HCT116 (cell line): Measurements from ENCODE around the gene PAK1IP1. TPM values are rescaled to one million over a fixed set of nuclear protein-coding genes. Genes with fewer than 3 reads are reported as not detected.

ENCODE experiments used
- ATAC-seq: fragments of 200-7000 bp; cut with Tn5 transposase; 2 replicates; pipeline ENCODE4 v1.9.1; 2020; ENCODE audit warnings: mild to moderate bottlenecking, moderate library complexity
- BruUV-seq: library from RNA; stranded (reverse); fragments of 400-500 nt; replicated peaks from 2 replicates; lab custom pipeline; 2021; lab: Mats Ljungman, UMichigan
- CTCF ChIA-PET: fragments of 300-600 bp; sonication (Branson Sonifier 250); formaldehyde crosslinking; loops from one replicate; lab custom pipeline; 2021; ENCODE audit warnings: antibody characterized with exemption; lab: Charles Lee
- POLR2A ChIA-PET: fragments of 300-600, 350-600 bp; sonication (Branson Sonifier 250); formaldehyde crosslinking; loops from one replicate; lab custom pipeline; 2021; ENCODE audit warnings: antibody characterized with exemption; lab: Charles Lee
- RAD21 ChIA-PET, 2 experiments: fragments of 300-600 bp; sonication (Branson Sonifier 250); formaldehyde crosslinking; loops; one replicate each; lab custom pipeline; 2023; ENCODE audit warnings: low total read pairs in 2 of 2; ENCODE audit not compliant: uncharacterized antibody in 2 of 2, unreplicated experiment in 2 of 2, low non-redundant PET in 1 of 2; lab: Charles Lee
- DNase-seq: peaks from one replicate; pipeline ENCODE4 v3.0.0-alpha.2; 2010; ENCODE audit warnings: low read depth, low spot score
- H2AFZ ChIP-seq: fragments of 200-600 bp; shearing (Covaris generic), sonication (generic); 2 replicates; pipeline ENCODE4 v1.6.1; 2017; ENCODE audit warnings: low read depth, mixed run types, mixed read lengths, antibody characterized with exemption, low read length; ENCODE audit not compliant: poor library complexity, severe bottlenecking
- H3K27ac ChIP-seq: 2 replicates; pipeline ENCODE4 v1.5.1; 2012; ENCODE audit warnings: low read depth, low read length
- H3K27me3 ChIP-seq: fragments of 200-600 bp; sonication (generic); 2 replicates; pipeline ENCODE4 v1.6.1; 2016; ENCODE audit warnings: mixed run types, low read length, mixed read lengths; ENCODE audit not compliant: insufficient read depth
- H3K36me3 ChIP-seq, 2 experiments: fragments of 200-500 bp in 1 of 2; fragments of 200-600 bp in 1 of 2; sonication (Bioruptor generic) in 1 of 2; sonication (generic) in 1 of 2; 2 replicates each; pipeline versions ENCODE4 v1.5.1 to v1.6.1; 2014 to 2016; ENCODE audit warnings: low read length in 2 of 2, inconsistent platforms in 1 of 2, mixed read lengths in 1 of 2, mixed run types in 1 of 2; ENCODE audit not compliant: insufficient read depth in 2 of 2, control insufficient read depth in 1 of 2
- H3K4me1 ChIP-seq, 2 experiments: fragments of 200-600 bp in 1 of 2; sonication (generic) in 1 of 2; 2 replicates each; pipeline versions ENCODE4 v1.5.1 to v1.6.1; 2012 to 2017; ENCODE audit warnings: low read length in 2 of 2, inconsistent platforms in 1 of 2, mild to moderate bottlenecking in 1 of 2, mixed read lengths in 1 of 2, mixed run types in 1 of 2, moderate library complexity in 1 of 2; ENCODE audit not compliant: insufficient read depth in 2 of 2, control insufficient read depth in 1 of 2
- H3K4me2 ChIP-seq: fragments of 200-600 bp; sonication (generic); 2 replicates; pipeline ENCODE4 v1.6.1; 2017; ENCODE audit warnings: mixed run types, low read length, mixed read lengths
- H3K4me3 ChIP-seq, 2 experiments: fragments of 200-600 bp in 1 of 2; sonication (generic) in 1 of 2; replicated peaks in 1 of 2; 2 replicates each; pipeline ENCODE4 v1.5.1; 2011 to 2016; ENCODE audit warnings: low read length in 2 of 2, control low read depth in 1 of 2, low read depth in 1 of 2, mild to moderate bottlenecking in 1 of 2, mixed read lengths in 1 of 2, mixed run types in 1 of 2
- H3K79me2 ChIP-seq: fragments of 200-600 bp; sonication (generic); 2 replicates; pipeline ENCODE4 v1.6.1; 2017; ENCODE audit warnings: mild to moderate bottlenecking, mixed run types, low read length, moderate library complexity, mixed read lengths; ENCODE audit not compliant: insufficient read depth
- H3K9ac ChIP-seq: fragments of 200-600 bp; sonication (generic); 2 replicates; pipeline ENCODE4 v1.6.1; 2016; ENCODE audit warnings: low read length, mixed read lengths
- H3K9me2 ChIP-seq: fragments of 200-600 bp; sonication (generic), shearing (Covaris generic); 2 replicates; pipeline ENCODE4 v1.6.1; 2017; ENCODE audit warnings: mixed run types, mild to moderate bottlenecking, moderate library complexity; ENCODE audit not compliant: insufficient read depth
- H3K9me3 ChIP-seq, 2 experiments: fragments of 200-500 bp in 1 of 2; fragments of 200-600 bp in 1 of 2; sonication (Bioruptor generic) in 1 of 2; sonication (generic) in 1 of 2; 2 replicates each; pipeline ENCODE4 v1.6.1; 2014 to 2017; ENCODE audit warnings: low read length in 2 of 2, mixed read lengths in 2 of 2, inconsistent platforms in 1 of 2, low read depth in 1 of 2, mild to moderate bottlenecking in 1 of 2, mixed run types in 1 of 2, moderate library complexity in 1 of 2; ENCODE audit not compliant: control insufficient read depth in 1 of 2, insufficient read depth in 1 of 2
- H4K20me1 ChIP-seq: fragments of 200-600 bp; sonication (generic), shearing (Covaris generic); 2 replicates; pipeline ENCODE4 v1.6.1; 2017; ENCODE audit warnings: mixed run types, mild to moderate bottlenecking, moderate library complexity; ENCODE audit not compliant: insufficient read depth
- CBX3 ChIP-seq: IDR thresholded peaks from 2 replicates; pipeline ENCODE4 v1.6.1; 2012; ENCODE audit warnings: low read depth
- CEBPB ChIP-seq: IDR thresholded peaks from 2 replicates; pipeline ENCODE4 v1.6.1; 2012; ENCODE audit warnings: low read depth
- EGR1 ChIP-seq: IDR thresholded peaks from 2 replicates; pipeline ENCODE4 v1.6.1; 2012; ENCODE audit warnings: low read depth
- ELF1 ChIP-seq: IDR thresholded peaks from 2 replicates; pipeline ENCODE4 v1.6.1; 2012; ENCODE audit warnings: low read depth, borderline replicate concordance
- EZH2 ChIP-seq: fragments of 200-600 bp; sonication (generic); IDR thresholded peaks from 2 replicates; pipeline ENCODE4 v1.6.1; 2017; ENCODE audit warnings: antibody characterized with exemption, mixed run types
- EZH2phosphoT487 ChIP-seq: fragments of 200-600 bp; IDR thresholded peaks from 2 replicates; pipeline ENCODE4 v1.6.1; 2018; ENCODE audit warnings: antibody characterized with exemption, borderline replicate concordance
- FOSL1 ChIP-seq: IDR thresholded peaks from 2 replicates; pipeline ENCODE4 v1.6.1; 2012; ENCODE audit warnings: low read depth
- JUND ChIP-seq: IDR thresholded peaks from 2 replicates; pipeline ENCODE4 v1.6.1; 2012
- POLR2A ChIP-seq: IDR thresholded peaks from 2 replicates; pipeline ENCODE4 v1.7.0; 2011; ENCODE audit warnings: borderline replicate concordance; ENCODE audit not compliant: insufficient read depth, insufficient read length; ENCODE audit errors: extremely low read depth
- POLR2AphosphoS5 ChIP-seq: IDR thresholded peaks from 2 replicates; pipeline ENCODE4 v1.6.1; 2011; ENCODE audit warnings: mild to moderate bottlenecking, low read depth, low read length, moderate library complexity
- REST ChIP-seq: IDR thresholded peaks from 2 replicates; pipeline ENCODE4 v1.6.1; 2012; ENCODE audit warnings: low read depth
- SIN3A ChIP-seq: IDR thresholded peaks from 2 replicates; pipeline ENCODE4 v1.6.1; 2012; ENCODE audit warnings: low read depth
- SP1 ChIP-seq: IDR thresholded peaks from 2 replicates; pipeline ENCODE4 v1.6.1; 2012; ENCODE audit warnings: low read depth
- TCF7L2 ChIP-seq: IDR thresholded peaks from 2 replicates; pipeline ENCODE4 v1.7.0; 2011; ENCODE audit warnings: borderline replicate concordance, inconsistent platforms; ENCODE audit not compliant: insufficient read depth, insufficient read length; ENCODE audit errors: extremely low read depth
- YY1 ChIP-seq: IDR thresholded peaks from 2 replicates; pipeline ENCODE4 v1.6.1; 2011; ENCODE audit warnings: low read length, low read depth, moderate library complexity, mild to moderate bottlenecking; ENCODE audit not compliant: insufficient replicate concordance; ENCODE audit errors: extremely low read depth
- ZNF274 ChIP-seq: fragments of 200-500 bp; sonication (Bioruptor generic); IDR thresholded peaks from 2 replicates; pipeline ENCODE4 v1.6.1; 2014; ENCODE audit warnings: mild to moderate bottlenecking, low read depth, low read length, inconsistent platforms
- intact Hi-C: fragments of 100-400 bp; cut with micrococcal nuclease; formaldehyde crosslinking; loops from 2 replicates; pipeline ENCODE4 v1.10.0; 2022
- total RNA-seq: library from RNA; stranded (reverse); gene quantifications from one replicate; pipeline ENCODE4 v1.2.1, GENCODE V29; 2021; ENCODE audit not compliant: unreplicated experiment
- TF ChIP-seq, protein P1 (sequence below): IDR thresholded peaks from 2 replicates; pipeline ENCODE4 v1.6.1; 2012

The PAK1IP1 gene
- total RNA-seq, 1 experiment from 2014 or later = 24.3 TPM

DNA sequence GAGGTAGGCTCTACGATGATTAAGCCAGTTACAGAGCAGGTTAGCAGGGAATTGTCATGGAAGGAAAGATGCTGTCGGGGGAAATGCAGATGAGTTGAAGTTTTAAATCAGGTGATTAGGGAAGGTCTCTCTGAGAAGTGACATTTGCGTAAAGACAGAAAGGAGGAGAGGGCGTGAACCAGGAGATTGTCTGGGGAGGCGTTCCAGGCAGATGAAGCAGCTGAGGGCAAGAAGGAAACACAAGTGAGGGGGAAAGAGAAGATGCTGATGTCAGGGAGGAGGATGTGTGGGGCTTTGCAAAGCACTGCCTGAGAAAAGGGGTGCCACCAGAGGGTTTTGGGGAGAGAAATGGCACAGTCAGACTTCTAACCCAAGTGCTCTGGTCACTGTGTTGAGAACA is 50.3 kb downstream of the PAK1IP1 start:
- Histone ChIP-seq H2AFZ (no peak overlapping the region), H3K4me2 (no peak overlapping the region), H3K27ac (no peak overlapping the region), H4K20me1 (no peaks in the 10 kb centered on the region), H3K9me2 (no peaks in the 10 kb centered on the region), H3K36me3 (peaks cover 3 to 6% of the 10 kb centered on the region in 2 experiments; a peak in 2 of 4 replicates), H3K4me3 (no peak overlapping the region), H3K9ac (no peak overlapping the region), H3K9me3 (no peaks in the 10 kb centered on the region), H3K27me3 (no peaks in the 10 kb centered on the region), H3K4me1 (peaks cover 9 to 21% of the 10 kb centered on the region in 2 experiments; a peak in 3 of 4 replicates), H3K79me2 (peaks cover 25% of the 10 kb centered on the region)
- ATAC-seq (no peak), DNase-seq (no peak)
- POLR2A ChIA-PET = no interaction called here
- TF ChIP-seq ZNF274 = no peak
- TF ChIP-seq SP1 = no peak
- TF ChIP-seq POLR2A = no peak
- TF ChIP-seq, protein P1, sequence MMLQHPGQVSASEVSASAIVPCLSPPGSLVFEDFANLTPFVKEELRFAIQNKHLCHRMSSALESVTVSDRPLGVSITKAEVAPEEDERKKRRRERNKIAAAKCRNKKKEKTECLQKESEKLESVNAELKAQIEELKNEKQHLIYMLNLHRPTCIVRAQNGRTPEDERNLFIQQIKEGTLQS = no peak
- TF ChIP-seq ELF1 = no peak
- TF ChIP-seq CEBPB = no peak
- TF ChIP-seq FOSL1 = no peak
- TF ChIP-seq EZH2phosphoT487 = no peak
- TF ChIP-seq EZH2 = no peak
- RAD21 ChIA-PET = no interaction called here
- BruUV-seq = no TSS peak
- CTCF ChIA-PET = no interaction called here
- intact Hi-C loops = no loop called here

GRCh38 chr6:10746915-10747250 is 52.1 kb downstream of the PAK1IP1 start:
- H3K9me2 ChIP-seq = no peaks in the 10 kb centered on the region
- H3K9me3 ChIP-seq = no peaks in the 10 kb centered on the region
- BruUV-seq = TSS peak; percentile 78
- H3K36me3 ChIP-seq = peaks cover 3 to 16% of the 10 kb centered on the region in 2 experiments; a peak in 2 of 4 replicates
- intact Hi-C loops = loop anchor here (1.0 kb wide), 2 partner anchors 25 to 53 kb away; partner anchors contain the start of genes C6orf52 and PAK1IP1
- DNase-seq = no peak
- peaks cover 9 to 21% of the 10 kb centered on the region in 2 experiments; a peak in 3 of 4 replicates for H3K4me1 ChIP-seq
- peaks cover 42% of the 10 kb centered on the region for H3K79me2 ChIP-seq
- peak overlapping the region; percentile 57 for H3K27ac ChIP-seq
- H3K27me3 ChIP-seq = no peaks in the 10 kb centered on the region
- H3K4me2 ChIP-seq = peak overlapping the region; percentile 92
- ChIA-PET POLR2A (interaction anchor here (1.0 to 1.9 kb wide), 3 partner anchors 14 to 52 kb away, joined by 3 to 11 read pairs (median 6); partner anchors contain the start of genes C6orf52, PAK1IP1 and TMEM14C), RAD21 (no interaction called here), CTCF (interaction anchor here (1.1 to 2.0 kb wide), 2 partner anchors 13 to 24 kb away, joined by 3 to 4 read pairs; partner anchors contain the start of gene TMEM14C)
- peak overlapping the region; percentile 73 for H2AFZ ChIP-seq
- peak overlapping the region; percentile 98 for H3K9ac ChIP-seq
- no peak for ATAC-seq
- H4K20me1 ChIP-seq = no peaks in the 10 kb centered on the region; the same call in 1 of the 2 replicates
- H3K4me3 ChIP-seq = peak overlapping the region; percentile 84 to 90
- no peak for TF ChIP-seq ELF1
- TF ChIP-seq POLR2AphosphoS5 = no peak
- no peak for TF ChIP-seq EGR1
- no peak; the same call in 1 of the 2 replicates for TF ChIP-seq SIN3A
- no peak for TF ChIP-seq JUND
- no peak for TF ChIP-seq EZH2
- no peak for TF ChIP-seq FOSL1
- TF ChIP-seq YY1 = no peak
- TF ChIP-seq TCF7L2 = no peak
- no peak for TF ChIP-seq ZNF274
- TF ChIP-seq REST = no peak
- TF ChIP-seq CBX3 = no peak
- TF ChIP-seq, protein P1 = no peak
- TF ChIP-seq CEBPB = no peak
